ENCODE data around the gene TRPV3.

- TF ChIP-seq CTCF (IDR thresholded peaks at IDR 0.05), result no peak
- TF ChIP-seq POLR2A (IDR thresholded peaks at IDR 0.05), result no peak
Observed at GRCh38 chr17:3534881-3535252, 22.7 kb downstream of the TRPV3 start.
